HG02884 (cell line): ENCODE results near the gene MED26.

Source experiments
- ATAC-seq: cut with Tn5 transposase; IDR thresholded peaks from one replicate; pipeline ENCODE4 v1.9.1; 2021; ENCODE audit warnings: mild to moderate bottlenecking, moderate library complexity; ENCODE audit not compliant: unreplicated experiment

MED26 gene

DNA sequence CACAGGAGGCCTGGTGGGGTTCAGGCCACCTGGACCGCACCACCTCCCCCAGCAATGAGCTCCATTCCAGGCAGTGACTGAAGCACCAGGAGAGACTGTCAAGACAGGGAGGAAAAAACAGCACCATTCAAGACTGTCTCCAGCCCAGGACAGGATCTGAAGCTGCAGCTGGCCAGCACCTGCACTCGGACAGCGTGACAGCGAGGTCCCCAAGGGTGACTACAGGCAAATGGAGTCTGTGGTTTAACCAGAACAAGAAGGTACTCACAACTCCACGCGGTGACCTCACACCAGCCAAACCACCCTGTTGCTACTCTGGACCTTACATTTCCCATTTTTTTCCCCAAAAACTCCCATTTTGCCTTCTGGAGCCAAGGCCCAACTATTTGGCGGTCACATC, 9.8 kb downstream of the MED26 start:
- no peak for ATAC-seq

DNA sequence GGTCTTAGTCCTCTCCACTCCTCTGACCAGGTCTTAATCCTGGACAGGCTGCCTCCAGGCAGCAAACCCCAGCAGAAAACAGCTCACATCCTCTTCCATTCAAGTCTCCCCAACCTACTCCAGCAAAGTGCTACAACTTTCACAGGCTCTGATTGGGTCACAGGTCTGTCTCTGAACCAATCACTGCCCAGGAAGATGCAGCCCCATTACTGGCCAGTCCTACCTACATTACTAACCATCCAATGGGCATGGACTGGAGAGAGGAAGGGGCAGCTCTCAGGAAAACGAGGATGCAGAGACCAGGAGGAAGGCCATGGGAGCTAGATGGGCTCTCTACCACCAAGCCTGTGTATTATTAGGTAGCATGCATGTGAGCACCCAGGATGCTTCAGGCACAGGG, 12.2 kb downstream of the MED26 start:
- no peak for ATAC-seq

DNA sequence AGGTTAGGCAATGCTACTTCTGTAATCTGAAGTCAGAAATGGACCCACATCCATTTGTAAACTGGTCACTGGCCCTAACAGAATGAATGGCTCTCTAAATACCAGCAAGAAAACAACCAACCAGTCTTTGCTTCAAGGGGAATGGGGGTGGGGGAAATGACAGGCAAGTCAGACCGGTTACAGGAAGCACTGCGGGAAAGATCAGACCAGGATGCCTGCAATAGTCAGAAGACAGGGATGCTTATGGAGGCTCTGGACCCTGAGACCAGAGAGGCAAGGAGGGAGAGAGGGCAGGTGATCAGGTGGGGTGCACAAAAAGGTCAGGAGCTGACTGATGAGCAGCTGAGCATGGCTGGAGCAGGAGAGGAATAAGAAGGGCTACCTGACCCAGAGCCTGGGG, 13.1 kb downstream of the MED26 start:
- no peak for ATAC-seq

DNA sequence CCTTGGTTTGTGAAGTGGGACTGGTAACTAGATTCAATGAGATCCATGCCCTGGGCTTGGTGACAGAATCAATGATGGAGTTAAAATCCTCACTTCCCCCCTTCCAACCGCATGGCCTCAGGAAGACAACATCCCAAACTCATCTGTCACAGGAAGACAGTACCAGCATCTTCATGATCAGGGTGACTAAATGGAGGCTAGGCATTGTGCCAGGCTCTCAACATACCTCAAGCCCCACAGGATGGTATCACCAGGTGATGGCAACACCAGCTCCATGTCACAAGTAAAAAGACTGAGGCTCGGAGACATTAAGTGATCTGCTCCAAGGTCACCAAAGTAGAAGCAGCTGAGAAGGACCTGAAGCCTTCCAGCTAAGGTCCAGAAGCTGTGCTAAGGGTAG, 14.2 kb downstream of the MED26 start:
- ATAC-seq, result no peak

DNA sequence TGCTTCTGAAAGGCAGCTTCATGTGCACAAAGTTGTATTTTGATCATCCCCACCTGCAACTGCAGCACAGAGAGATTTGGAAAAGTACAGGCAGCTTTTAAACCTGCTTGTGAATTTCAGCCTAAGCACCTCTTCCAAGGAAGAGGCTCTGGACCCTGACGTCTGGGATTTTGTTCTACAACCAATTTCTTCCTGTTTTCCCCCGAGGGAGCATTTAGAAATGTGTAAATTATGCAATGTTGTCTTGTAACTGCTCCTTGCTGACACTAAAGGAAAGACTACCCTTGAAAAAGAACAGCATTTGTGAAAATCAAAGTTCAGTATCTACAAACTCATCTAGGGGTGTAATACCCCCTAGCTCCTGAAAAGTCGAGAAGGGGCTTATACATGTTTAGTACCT, 15.4 kb downstream of the MED26 start:
- ATAC-seq, result no peak

DNA sequence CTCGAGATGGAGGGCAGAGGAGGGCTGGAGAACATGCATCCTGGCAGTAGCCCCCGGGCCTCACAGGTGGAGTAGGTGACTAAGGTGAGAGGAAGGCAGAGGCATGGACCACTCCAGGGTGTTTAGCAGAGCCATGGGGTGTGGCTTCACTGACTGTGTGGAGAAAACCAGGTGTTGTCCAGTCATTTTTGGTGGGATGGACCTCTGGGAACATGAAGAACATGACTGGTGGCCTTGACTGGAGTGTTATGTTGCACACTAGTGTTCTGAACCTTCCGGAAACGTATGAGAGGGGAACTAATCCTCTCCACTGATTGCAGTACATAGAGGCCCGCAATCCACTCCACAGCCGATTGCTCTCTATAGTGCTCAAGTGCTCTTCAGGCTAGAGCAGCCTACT, 16.9 kb downstream of the MED26 start:
- ATAC-seq, result no peak

DNA sequence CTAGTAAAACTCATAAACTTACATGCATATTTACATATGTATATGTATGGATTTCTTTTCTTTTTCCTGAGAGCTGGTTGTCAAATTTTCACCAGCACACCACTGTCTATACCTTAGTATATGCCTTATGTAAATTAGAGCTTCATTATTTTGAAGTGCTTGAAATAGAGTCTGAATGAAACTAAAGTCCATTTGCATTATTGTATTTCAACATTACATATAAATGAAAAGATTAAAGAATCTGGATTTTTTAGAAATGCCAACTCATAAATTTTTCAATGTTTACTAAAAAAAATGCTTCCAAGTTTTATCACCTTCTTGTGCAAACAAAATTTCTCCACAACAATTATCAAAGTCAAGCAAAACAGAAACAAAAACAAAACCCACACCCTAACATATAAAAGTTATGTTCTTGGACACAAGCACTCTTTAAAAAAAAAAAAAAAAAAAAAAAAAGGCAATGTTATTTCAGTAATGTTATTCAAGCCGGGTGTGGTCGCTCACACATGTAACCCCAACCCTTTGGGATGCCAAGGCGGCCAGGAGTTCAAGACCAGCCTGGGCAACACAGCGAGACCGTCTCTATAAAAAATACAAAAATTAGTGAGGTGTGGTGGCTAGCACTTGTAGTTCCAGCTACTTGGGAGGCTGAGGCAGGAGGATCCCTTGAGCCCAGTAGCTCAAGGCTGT, 18.3 kb downstream of the MED26 start:
- no peak for ATAC-seq

DNA sequence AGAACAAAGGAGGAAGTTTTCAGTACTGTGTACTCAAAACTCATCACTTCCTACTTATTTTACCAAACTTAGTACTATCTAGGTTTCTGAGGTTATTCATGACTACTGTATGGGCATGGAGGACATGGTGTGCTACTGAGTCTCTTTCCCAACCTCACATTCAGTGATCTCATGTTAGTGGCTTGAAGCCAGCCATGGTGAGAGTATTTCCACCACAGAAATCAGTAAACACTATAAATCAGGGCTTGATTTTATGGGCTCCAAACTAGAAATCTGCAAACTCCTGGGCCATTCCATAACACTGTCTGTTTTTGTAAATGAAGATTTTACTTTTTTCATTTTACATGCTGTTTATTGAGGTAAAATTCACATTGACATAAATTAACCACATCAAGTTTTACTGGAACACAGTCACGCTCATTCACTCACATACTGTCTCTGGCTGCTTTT, 19.7 kb downstream of the MED26 start:
- no peak for ATAC-seq

DNA sequence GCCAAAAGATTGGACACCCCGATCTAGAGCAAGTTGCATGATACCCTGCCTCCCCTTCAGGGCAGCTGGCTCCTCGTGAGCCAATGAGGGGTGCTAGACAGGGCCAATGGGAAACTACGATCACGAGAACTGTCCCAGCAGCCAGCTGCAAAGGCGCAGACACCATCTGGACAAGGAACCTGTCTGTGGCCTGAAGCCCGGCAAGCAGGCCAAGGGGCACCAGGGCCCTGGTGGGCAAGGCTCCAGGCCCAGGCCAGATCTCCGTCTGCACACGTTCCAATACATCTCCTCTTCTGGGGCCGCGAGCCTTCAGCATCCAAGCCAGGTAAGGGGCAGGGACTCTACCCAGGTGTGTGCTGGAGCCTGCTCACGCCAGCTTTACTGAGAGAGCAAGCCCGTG, 20.2 kb downstream of the MED26 start:
- ATAC-seq, result no peak

DNA sequence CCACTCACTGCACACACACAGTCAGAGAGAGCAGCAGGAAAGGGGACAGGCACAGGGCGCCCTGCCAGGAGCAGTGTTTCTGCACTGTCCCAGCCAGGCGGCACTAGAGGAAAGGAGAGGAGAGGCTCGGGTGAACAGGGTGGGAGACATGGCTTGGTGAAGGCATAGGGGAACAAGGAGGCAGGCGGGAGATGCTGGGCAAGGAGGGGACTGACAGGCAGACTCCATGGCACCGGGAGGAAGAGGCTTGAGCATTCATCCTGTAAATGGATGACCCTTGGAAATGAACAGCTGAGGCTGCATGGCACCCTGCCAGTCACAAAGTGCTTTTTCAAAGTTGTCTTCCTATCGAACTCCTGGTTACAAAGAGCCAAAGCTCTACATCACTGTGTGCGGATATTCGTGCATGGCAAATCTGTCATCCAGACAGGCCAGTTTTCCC, 22.4 kb downstream of the MED26 start:
- no peak for ATAC-seq

DNA sequence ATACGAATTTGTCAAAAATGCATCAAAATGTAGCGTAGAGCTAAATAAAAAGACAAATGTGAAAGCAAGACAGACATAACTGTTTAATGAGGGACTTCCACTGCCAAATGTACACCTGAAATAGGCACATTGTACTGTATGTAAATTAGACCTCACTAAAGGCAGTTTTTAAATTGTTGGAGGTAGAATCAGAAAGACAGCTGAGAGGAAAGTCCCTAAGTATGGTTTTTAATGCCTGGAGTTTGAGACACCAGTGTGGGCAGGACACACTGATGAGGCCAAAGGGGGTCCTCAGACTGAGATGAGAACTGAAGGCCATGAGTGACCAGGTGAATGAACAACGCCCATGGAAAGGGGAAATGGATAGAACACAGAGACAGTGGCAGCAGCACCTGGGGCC, 22.9 kb downstream of the MED26 start:
- no peak for ATAC-seq

DNA sequence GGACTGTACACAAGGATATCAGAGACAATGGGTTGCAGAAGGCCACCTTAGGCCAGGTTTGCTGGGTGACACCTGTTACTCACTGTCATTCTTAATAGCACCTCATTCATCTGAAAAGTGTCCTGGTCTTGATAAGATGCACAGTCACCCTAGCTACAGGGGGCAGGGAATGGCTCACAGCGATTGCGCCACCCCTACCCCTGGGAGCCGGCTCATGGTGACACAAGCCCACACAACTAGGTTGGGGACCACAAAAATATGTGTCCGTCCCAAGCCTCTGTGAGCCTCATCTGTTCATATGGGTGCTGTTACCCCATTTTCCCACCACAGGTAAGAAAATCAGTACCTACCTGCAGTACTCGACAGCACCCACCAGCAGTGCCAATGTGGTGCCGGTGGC, 23.4 kb downstream of the MED26 start:
- ATAC-seq, result no peak

DNA sequence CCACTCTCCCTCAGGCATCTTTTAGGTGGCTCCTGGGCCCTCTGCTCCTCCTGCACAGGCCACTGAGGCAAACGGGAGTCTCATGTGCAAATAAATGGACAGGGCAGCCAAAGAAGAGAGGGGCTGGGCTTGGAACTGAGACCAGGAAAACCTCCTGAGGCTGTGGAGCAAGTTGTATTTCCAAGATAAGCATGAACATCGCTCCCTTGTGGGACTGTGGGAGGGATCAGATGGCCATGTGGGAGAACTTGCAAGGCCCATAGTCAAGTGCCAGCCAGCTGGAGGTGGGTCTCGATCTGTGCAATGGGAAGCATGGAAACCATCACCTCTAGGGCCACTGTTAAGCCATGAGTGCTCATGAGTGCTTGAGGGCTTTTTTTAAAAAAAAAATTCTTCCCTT, 24.9 kb downstream of the MED26 start:
- no peak for ATAC-seq

DNA sequence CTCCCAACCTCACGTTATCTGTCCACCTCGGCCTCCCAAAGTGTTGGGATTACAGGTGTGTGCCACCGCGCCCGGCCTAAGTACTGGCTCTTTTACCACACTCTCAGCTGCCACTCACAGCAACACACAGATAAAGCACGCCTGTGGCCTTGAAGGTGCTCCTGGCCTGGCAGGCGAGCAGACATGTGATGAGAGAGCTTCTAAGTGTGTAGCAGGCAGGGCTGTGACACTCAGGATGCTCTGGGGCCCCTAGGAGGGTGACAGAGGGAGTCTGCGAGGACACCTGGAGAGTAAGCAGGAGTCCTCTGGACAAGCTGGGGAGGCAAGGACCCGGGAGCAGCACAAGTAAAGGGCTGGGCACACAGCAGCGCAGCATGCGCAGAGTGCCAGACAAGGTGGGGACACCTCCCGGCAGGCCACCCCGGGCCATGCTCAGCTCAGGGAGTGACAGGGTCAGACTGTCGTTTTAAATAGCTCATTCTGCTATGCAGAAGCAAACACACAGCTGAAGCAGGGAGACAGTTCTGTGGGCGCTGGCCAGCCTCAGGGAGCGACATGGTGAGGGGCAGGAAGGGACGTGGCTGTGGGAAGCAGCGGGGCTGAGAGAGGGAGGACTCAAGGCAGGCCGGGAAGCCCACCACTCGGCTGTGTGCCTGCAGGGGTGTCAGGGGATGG, 26.5 kb downstream of the MED26 start:
- ATAC-seq, result no peak

DNA sequence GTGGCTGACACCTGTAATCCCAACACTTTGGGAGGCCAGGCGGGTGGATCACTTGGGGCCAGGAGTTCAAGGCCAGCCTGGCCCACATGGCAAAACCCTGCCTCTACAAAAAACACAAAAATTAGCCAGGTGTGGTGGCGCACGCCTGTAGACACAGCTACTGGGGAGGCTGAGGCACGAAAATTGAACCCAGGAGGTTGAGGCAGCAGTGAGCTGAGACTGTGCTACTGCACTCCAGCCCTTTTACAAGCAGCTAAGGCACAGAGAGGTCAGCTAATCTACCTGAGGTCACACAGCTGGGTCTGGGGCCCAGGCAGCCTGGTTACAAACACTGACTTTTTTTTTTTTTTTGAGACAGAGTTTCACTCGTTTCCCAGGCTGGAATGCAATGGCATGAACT, 27.2 kb downstream of the MED26 start:
- no peak for ATAC-seq

DNA sequence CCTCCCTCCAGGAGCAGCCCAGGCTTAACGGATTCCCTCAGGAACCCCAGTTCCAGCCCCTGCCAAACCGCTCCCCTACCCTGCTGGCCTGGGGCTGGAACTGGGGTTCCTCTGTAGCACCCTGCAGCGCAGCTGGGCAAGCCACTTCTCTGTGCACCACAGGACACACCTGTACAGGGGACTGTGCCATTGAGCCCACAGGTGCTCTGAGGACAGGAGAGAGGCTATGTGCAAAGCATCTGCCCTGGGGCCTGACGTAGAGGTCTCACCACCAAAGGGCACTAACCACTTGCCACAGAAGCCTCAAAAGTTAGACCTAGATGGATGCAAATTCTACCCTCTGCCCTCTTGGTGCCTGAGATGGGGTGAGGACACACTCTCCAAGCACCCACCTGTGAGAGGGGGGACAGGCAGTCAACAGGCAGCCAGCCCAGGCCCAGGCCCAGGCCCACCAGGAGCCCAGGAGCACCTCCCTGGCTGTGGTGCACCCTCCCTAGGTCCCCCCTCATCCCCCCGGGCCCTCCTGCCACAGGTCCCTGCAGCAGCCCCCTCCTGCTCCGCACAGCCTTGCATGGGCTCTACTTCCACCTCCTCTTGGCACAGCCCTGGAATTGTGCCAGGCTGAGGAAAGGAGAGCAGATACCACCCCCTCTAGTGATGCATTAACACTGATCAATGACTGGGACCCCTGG, 28.2 kb downstream of the MED26 start:
- ATAC-seq, result no peak

DNA sequence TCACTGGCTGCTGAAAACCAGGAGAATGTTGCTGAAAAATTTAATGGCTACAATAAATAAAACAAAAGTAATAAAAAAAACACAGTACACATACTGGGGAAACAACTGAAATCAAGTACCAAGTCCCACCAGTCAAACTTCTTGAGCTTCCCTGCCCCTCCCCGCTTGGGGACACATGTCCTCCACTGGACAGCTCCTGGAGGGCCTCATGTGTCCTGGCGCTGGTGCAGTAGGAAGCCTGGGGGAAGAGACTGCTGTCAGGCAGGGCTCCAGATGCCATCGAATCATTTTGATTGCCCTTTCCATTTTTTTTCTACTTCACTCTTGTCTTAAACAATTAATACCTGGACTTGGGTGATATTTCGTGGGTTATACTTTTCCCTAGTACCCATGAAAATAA, 29.2 kb downstream of the MED26 start:
- ATAC-seq, result no peak

DNA sequence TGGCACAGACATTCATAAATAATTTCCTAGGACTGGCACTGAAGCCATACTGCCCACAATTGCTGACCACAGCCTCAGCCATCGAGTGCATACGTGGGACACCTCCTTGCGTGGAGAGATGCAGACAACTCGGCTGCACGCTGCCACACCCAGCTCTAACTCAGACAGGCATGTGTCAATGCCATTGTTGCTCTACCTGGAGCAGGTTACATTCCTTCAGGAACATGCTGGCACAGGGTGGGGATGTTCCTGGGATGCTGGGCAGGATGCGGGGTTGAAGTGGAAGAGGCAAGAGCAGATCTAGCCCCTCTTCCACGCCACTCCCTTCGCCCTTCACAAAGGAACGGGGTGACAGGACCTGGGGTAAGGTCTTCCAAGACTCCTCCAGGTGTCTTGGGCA, 31.6 kb downstream of the MED26 start:
- no peak for ATAC-seq

DNA sequence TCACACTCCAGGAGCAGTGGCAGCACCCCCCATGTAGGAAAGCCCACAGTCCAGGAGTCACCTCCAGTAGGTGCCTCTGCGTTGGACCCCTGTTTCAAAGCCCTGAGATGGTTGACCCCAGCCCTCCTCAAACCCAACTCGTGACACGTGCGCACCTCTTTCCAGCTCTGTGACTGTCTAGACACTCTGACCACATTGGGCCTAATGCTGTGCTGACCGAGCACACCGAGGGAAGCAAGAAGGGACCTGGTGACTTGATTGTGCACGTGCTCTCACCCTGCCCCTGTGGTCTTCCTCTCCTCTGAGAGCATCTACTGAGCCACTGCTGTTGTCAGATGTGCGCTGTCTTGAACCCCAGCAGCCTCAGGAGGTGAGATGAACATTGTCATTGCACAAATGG, 32.9 kb downstream of the MED26 start:
- ATAC-seq, result no peak

DNA sequence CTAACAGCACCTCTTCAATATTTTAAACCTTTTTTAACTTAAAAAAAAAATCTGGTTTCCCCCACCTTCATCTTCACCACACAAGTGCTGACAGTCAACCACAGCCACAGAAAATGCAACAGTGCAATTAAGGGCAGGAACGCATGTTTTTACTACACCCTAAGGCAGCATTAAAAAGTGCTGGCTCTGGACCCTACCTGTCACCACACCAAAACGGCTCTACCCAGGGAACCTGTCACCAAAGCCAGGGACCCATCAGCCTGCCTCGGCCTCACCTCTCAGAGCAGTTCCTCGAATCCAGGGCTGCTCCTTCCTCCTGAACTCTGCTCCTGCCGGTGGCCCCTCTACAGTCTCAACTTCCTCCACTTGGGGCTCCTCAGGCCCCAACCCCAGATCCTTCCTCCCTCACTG, 33.3 kb downstream of the MED26 start:
- no peak for ATAC-seq

DNA sequence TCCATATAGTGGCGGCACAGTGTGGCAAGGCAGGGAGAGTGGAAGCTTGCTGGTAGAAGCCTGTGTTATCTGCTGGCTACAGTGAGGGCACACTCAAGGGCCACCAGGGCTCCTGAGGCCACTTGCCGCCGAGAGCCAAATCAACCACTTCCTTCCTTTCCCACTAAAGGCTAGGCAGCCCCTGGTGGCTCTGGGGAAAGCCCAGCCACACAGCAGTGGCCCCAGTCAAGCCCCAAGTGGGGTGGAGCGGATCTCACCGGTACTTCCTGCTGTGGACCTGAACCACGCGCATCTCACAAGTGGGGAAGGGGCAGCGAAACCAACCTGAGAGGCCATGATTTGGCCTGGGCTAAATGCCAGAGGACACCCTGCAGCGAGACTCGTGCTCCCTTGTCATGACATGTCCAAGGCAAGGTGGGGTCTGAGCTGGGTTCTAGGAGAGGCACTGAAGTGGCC, 33.8 kb downstream of the MED26 start:
- ATAC-seq, result no peak

DNA sequence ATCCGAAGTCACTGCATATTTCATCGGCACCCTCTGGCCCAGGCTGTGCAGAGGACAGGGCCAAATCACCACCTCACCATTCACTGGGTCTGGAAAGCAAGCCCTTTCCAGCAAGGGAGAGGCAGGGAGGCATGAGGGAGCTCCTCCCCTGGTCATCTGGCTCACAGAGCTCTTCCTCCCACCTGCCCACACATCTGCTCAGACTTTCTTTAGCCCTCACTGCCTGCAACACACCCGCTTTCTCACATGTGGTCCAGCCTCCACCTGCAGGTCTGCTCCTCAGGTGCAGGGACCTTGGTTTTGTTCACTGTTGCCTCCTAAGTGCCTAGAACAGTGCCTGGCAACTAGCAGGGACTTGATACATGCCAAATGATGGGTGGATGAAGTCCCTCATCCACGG, 34.8 kb downstream of the MED26 start:
- no peak for ATAC-seq
